Activated CD4-positive, alpha-beta T cell treated with anti-CD3 and anti-CD28 coated beads, Interleukin-2, Interleukin-6, amounts not matched to agents 100 ng/mL and 50 ng/mL, durations not matched to agents 16 hours and 8 hours (primary cell): ENCODE results near the gene PCDHGA6.
"Not testable (repeated sequence)": the region's sequence is repeated elsewhere in the genome, so short reads cannot be mapped to it uniquely, and the experiment has no call there.

ENCODE experiments used
- DNase-seq: peaks from one replicate; pipeline ENCODE4 v3.0.0-alpha.2; 2020

Gene PCDHGA6

GRCh38 chr5:141373673-141374317, at the start of gene PCDHGA6:
PCDHGA6 (plus strand) TSS chr5:141373891; CDS start chr5:141374084, 193 bp downstream.
- peak; percentile 6 for DNase-seq

GRCh38 chr5:141326088-141326854, 47.4 kb upstream of the PCDHGA6 start:
- DNase-seq = peak; percentile 62

- DNase-seq = no peak
Observed at GRCh38 chr5:141328231-141328630, 45.5 kb upstream of the PCDHGA6 start.

GRCh38 chr5:141330299-141331080, 43.2 kb upstream of the PCDHGA6 start, which contains the start of gene PCDHGA1:
PCDHGA1 (plus strand) TSS chr5:141330514.
- peak; percentile 20 for DNase-seq

DNA sequence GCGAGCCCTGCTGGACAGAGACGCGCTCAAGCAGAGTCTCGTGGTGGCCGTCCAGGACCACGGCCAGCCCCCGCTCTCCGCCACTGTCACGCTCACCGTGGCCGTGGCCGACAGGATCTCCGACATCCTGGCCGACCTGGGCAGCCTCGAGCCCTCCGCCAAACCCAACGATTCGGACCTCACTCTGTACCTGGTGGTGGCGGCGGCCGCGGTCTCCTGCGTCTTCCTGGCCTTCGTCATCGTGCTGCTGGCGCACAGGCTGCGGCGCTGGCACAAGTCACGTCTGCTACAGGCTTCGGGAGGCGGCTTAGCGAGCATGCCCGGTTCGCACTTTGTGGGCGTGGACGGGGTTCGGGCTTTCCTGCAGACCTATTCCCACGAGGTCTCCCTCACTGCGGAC, 41.1 kb upstream of the PCDHGA6 start:
- DNase-seq = not testable (repeated sequence)

GRCh38 chr5:141338538-141339306, 35.0 kb upstream of the PCDHGA6 start, which contains the start of gene PCDHGA2:
PCDHGA2 (plus strand) TSS chr5:141338760.
- peak; percentile 9 for DNase-seq

- not testable (repeated sequence) for DNase-seq
Observed at GRCh38 chr5:141340781-141341354, 32.8 kb upstream of the PCDHGA6 start.

GRCh38 chr5:141342773-141343172, 30.9 kb upstream of the PCDHGA6 start:
- DNase-seq = no peak

DNA sequence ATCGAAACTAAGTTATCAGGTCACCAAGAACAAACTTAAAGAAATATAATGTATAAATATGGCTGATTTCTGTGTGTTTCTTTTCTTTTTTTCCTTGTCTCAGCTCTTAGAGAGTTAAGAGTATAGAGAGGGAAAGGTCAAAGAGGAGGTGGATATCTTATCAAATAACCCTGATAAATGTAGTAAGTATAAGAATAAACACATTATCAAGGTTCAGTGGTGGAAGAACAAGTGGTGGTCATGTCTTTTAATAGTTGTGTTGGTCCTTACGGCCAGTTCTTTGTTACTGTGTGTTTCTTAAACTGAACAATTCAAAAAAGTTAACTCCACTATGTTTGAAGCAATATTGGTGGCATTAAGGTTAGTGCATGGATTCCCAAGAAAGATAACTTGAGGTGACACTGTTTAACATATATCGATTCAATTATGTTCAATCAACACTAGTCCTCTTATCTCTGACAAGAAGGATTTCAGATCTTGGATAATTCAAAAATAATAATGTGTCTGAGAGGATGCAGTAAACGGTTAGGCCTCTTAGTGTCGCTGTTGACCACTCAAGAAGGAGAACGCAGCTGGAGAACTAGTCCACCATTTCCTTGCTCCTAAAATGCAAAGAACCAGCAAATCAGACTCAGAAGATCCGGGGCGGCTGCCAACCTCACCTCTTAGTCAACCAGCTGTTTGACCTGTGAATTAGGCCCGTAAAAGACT, 30.3 kb upstream of the PCDHGA6 start, which contains the start of gene PCDHGA3:
Gene PCDHGA3 (plus strand): TSS at position 588 of the 711 bp plus-strand sequence. CDS start 205 bp downstream, outside the sequence.
- peak; percentile 30 for DNase-seq

DNA sequence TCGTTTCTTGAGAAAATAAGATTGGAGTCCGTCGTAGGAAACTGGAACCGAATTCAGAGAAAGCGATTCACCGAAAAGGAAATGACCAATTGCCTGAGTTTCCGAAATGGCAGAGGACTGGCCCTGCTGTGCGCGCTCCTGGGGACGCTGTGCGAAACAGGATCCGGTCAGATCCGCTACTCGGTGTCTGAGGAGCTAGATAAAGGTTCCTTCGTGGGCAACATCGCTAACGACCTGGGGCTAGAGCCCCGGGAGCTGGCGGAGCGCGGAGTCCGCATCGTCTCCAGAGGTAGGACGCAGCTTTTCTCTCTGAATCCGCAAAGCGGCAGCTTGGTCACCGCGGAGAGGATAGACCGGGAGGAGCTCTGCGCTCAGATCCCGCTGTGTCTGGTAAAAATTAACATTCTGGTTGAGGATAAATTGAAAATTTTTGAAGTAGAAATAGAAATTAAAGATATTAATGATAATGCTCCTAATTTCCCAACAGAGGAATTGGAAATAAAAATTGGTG, 29.7 kb upstream of the PCDHGA6 start:
- DNase-seq = no peak

- DNase-seq = no peak
Observed at GRCh38 chr5:141345327-141345726, 28.4 kb upstream of the PCDHGA6 start.

- DNase-seq = not testable (repeated sequence)
Observed at GRCh38 chr5:141346017-141346416, 27.7 kb upstream of the PCDHGA6 start.

- peak; percentile 35 for DNase-seq
Observed at GRCh38 chr5:141349917-141350619, 23.6 kb upstream of the PCDHGA6 start, which contains the start of gene PCDHGB1. PCDHGB1 (plus strand) TSS chr5:141350099; CDS start chr5:141350261, 162 bp downstream.

- no peak for DNase-seq
Observed at GRCh38 chr5:141351591-141351990, 22.1 kb upstream of the PCDHGA6 start.

- DNase-seq = no peak
Observed at GRCh38 chr5:141354900-141355469, 18.7 kb upstream of the PCDHGA6 start, which contains the start of gene PCDHGA4. PCDHGA4 (plus strand) TSS chr5:141355021; CDS start chr5:141355108, 87 bp downstream.

GRCh38 chr5:141355641-141356040, 18.1 kb upstream of the PCDHGA6 start:
- DNase-seq = no peak

DNA sequence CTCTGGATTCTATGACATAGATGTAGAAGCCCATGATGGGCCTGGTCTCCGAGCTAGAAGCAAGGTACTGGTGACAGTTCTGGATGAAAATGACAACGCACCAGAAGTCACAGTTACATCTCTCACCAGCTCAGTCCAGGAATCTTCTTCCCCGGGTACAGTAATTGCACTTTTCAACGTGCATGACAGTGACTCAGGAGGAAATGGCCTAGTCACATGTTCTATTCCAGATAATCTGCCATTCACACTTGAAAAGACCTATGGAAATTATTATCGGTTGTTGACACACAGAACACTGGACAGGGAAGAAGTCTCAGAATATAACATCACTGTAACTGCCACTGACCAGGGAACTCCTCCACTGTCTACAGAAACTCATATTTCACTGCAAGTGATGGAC, 17.6 kb upstream of the PCDHGA6 start:
- DNase-seq = no peak

GRCh38 chr5:141356950-141357349, 16.7 kb upstream of the PCDHGA6 start:
- no peak for DNase-seq

DNA sequence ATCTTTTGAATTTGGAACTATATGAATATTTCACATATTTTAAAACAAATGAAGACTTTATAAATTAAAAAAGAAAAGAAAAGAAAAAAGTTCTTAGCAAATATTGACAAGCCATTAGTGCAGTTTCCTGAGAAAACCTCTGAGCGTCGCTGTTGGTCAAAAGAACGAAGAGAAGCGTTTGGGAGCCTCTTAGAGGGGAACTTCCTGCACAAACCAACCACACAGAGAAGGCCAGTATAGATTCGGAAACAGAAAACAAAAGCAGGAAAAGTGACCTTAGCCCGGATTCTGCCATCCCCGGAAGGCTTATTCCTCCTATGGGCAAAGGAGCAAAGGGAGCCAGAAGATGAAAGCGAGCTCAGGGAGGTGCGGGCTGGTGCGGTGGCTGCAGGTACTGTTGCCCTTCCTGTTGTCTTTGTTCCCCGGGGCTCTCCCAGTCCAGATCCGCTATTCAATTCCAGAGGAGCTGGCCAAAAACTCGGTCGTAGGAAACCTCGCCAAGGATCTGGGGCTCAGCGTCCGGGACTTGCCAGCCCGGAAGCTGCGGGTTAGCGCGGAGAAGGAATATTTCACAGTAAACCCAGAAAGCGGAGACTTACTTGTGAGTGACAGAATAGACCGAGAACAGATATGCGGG, 13.8 kb upstream of the PCDHGA6 start, which contains the start of gene PCDHGB2:
Gene PCDHGB2 (plus strand): TSS at position 205 of the 637 bp plus-strand sequence. CDS start 142 bp downstream, at position 347.
- peak; percentile 16 for DNase-seq
